CD14-positive monocyte (primary cell): Measurements from ENCODE around the gene MORC1. TPM values are rescaled to one million over a fixed set of nuclear protein-coding genes. Genes with fewer than 3 reads are reported as not detected.

ENCODE experiments used
- DNase-seq, 3 donors: peaks; one replicate each; pipeline ENCODE4 v3.0.0-alpha.2; 2011 to 2022
- H2AFZ ChIP-seq: 2 replicates; pipeline ENCODE4 v1.6.0; 2012; ENCODE audit warnings: mild to moderate bottlenecking, low read depth, low read length, inconsistent platforms; ENCODE audit not compliant: insufficient read depth, poor library complexity, severe bottlenecking
- H3K27ac ChIP-seq, 2 donors: 1 replicate in 1 of 2; 2 replicates in 1 of 2; pipeline ENCODE4 v1.5.1; 2012 to 2013; ENCODE audit warnings: low read length in 2 of 2, control low read depth in 1 of 2, inconsistent platforms in 1 of 2, low read depth in 1 of 2, mild to moderate bottlenecking in 1 of 2
- H3K27me3 ChIP-seq, 2 donors: one replicate each; pipeline versions ENCODE4 v1.6.0 to v1.6.1; 2011 to 2013; ENCODE audit warnings: low read length in 2 of 2; ENCODE audit not compliant: control insufficient read depth in 2 of 2, insufficient read depth in 2 of 2
- H3K36me3 ChIP-seq, 2 donors: replicated peaks in 1 of 2; 1 replicate in 1 of 2; 2 replicates in 1 of 2; pipeline versions ENCODE4 v1.5.1 to v1.6.1; 2012 to 2013; ENCODE audit warnings: low read length in 2 of 2, control low read depth in 1 of 2, inconsistent platforms in 1 of 2, mild to moderate bottlenecking in 1 of 2; ENCODE audit not compliant: insufficient read depth in 2 of 2, control insufficient read depth in 1 of 2
- H3K4me1 ChIP-seq, 2 donors: 1 replicate in 1 of 2; 2 replicates in 1 of 2; pipeline versions ENCODE4 v1.5.1 to v1.6.1; 2012 to 2013; ENCODE audit warnings: low read length in 2 of 2, control low read depth in 1 of 2, inconsistent platforms in 1 of 2, mild to moderate bottlenecking in 1 of 2, moderate library complexity in 1 of 2; ENCODE audit not compliant: insufficient read depth in 2 of 2, control insufficient read depth in 1 of 2
- H3K4me2 ChIP-seq: replicated peaks from 2 replicates; pipeline ENCODE3; 2012; ENCODE audit warnings: low read length, moderate library complexity, mild to moderate bottlenecking; ENCODE audit not compliant: poor library complexity, severe bottlenecking; ENCODE audit errors: extremely low read depth
- H3K4me3 ChIP-seq, 3 experiments: fragments of 200-600 bp in 1 of 3; sonication (generic) in 1 of 3; replicated peaks in 1 of 3; 1 replicate in 2 of 3; 2 replicates in 1 of 3; pipeline ENCODE4 v1.5.1; 2011 to 2013; ENCODE audit warnings: low read length in 3 of 3, mild to moderate bottlenecking in 3 of 3, control low read depth in 2 of 3, low read depth in 2 of 3, inconsistent platforms in 1 of 3, moderate library complexity in 1 of 3
- H3K79me2 ChIP-seq: 2 replicates; pipeline ENCODE4 v1.6.0; 2012; ENCODE audit warnings: mild to moderate bottlenecking, control low read depth, inconsistent platforms, low read length, moderate library complexity; ENCODE audit not compliant: insufficient read depth
- H3K9ac ChIP-seq: 2 replicates; pipeline ENCODE4 v1.6.0; 2017; ENCODE audit warnings: low read length, mild to moderate bottlenecking; ENCODE audit not compliant: insufficient read depth, poor library complexity, severe bottlenecking
- H3K9me3 ChIP-seq, 2 donors: replicated peaks in 1 of 2; 1 replicate in 1 of 2; 2 replicates in 1 of 2; pipeline versions ENCODE4 v1.5.1 to v1.6.1; 2012 to 2013; ENCODE audit warnings: low read length in 2 of 2, control low read depth in 1 of 2; ENCODE audit not compliant: control insufficient read depth in 1 of 2, insufficient read depth in 1 of 2
- H4K20me1 ChIP-seq: 2 replicates; pipeline ENCODE4 v1.6.0; 2012; ENCODE audit warnings: mild to moderate bottlenecking, low read length, control low read depth, moderate library complexity; ENCODE audit not compliant: insufficient read depth
- H3K27ac Mint-ChIP-seq, 7 donors: one replicate each; pipeline ENCODE4 v1.8.0; 2020; ENCODE audit warnings: mild to moderate bottlenecking in 7 of 7, mixed read lengths in 7 of 7, moderate library complexity in 6 of 7, inconsistent platforms in 2 of 7
- H3K27me3 Mint-ChIP-seq, 3 donors: one replicate each; pipeline ENCODE4 v1.8.0; 2021 to 2022; ENCODE audit warnings: low read depth in 3 of 3, mild to moderate bottlenecking in 3 of 3, mixed read lengths in 3 of 3, moderate library complexity in 3 of 3, inconsistent platforms in 1 of 3
- H3K36me3 Mint-ChIP-seq, 2 donors: one replicate each; pipeline ENCODE4 v1.8.0; 2020; ENCODE audit warnings: mixed read lengths in 2 of 2, inconsistent platforms in 1 of 2, mild to moderate bottlenecking in 1 of 2
- H3K4me1 Mint-ChIP-seq: one replicate; pipeline ENCODE4 v1.8.0; 2020; ENCODE audit warnings: mild to moderate bottlenecking, mixed read lengths
- H3K4me3 Mint-ChIP-seq, 2 donors: one replicate each; pipeline ENCODE4 v1.8.0; 2020; ENCODE audit warnings: mild to moderate bottlenecking in 2 of 2, mixed read lengths in 2 of 2, moderate library complexity in 1 of 2
- H3K9me3 Mint-ChIP-seq, 7 donors: one replicate each; pipeline ENCODE4 v1.8.0; 2020 to 2022; ENCODE audit warnings: mixed read lengths in 7 of 7, mild to moderate bottlenecking in 6 of 7, moderate library complexity in 6 of 7, inconsistent platforms in 2 of 7
- CTCF ChIP-seq: fragments of 200-600 bp; IDR thresholded peaks from one replicate; pipeline ENCODE4 v1.8.0; 2022; ENCODE audit warnings: antibody characterized with exemption, mild to moderate bottlenecking
- WGBS: methylation state at CpG from one replicate; pipeline ENCODE4 v1.1.5; 2013; ENCODE audit warnings: missing lambda C conversion rate; ENCODE audit not compliant: insufficient coverage; 5-methylcytosine and 5-hydroxymethylcytosine counted together
- intact Hi-C, 2 donors: fragments of 100-400 bp; cut with micrococcal nuclease; formaldehyde crosslinking; loops; one replicate each; pipeline versions ENCODE4 v1.15.0 to v1.15.1; 2023
- polyA plus RNA-seq, 3 donors: library from polyadenylated mRNA; depleted of rRNA in 1 of 3; unstranded in 2 of 3; stranded (reverse) in 1 of 3; fragments of 300-500 nt in 2 of 3; fragments of >200 nt in 1 of 3; fragmentation: Illumina TruSeq in 2 of 3; gene quantifications; 1 replicate in 2 of 3; 2 replicates in 1 of 3; pipeline ENCODE4 v1.2.3, GENCODE V29; 2012 to 2021

The MORC1 gene
- polyA plus RNA-seq, 3 donors: not detected

- no peak for DNase-seq
- Histone ChIP-seq H3K4me2 (no peak overlapping the region), H3K4me3 (no peak overlapping the region), H4K20me1 (no peaks in the 10 kb centered on the region), H3K79me2 (no peaks in the 10 kb centered on the region), H3K27ac (no peak overlapping the region), H3K27me3 (no peaks in the 10 kb centered on the region), H3K9ac (no peak overlapping the region), H3K9me3 (peaks cover 0 to 6% of the 10 kb centered on the region in 2 donors), H2AFZ (no peak overlapping the region), H3K36me3 (no peaks in the 10 kb centered on the region), H3K4me1 (no peaks in the 10 kb centered on the region)
- H3K36me3 Mint-ChIP-seq: no peaks in the 10 kb centered on the region
- TF ChIP-seq CTCF: no peak
- no peak overlapping the region for H3K4me3 Mint-ChIP-seq
- H3K9me3 Mint-ChIP-seq: peaks cover 0 to 7% (median 2%) of the 10 kb centered on the region in 7 donors
- no peaks in the 10 kb centered on the region for H3K4me1 Mint-ChIP-seq
- H3K27ac Mint-ChIP-seq: no peak overlapping the region
- 83% methylated on average over 1 of the region's 2 CpGs for WGBS
- intact Hi-C loops: no loop called here
- peaks cover 0 to 3% (median 0%) of the 10 kb centered on the region in 3 donors for H3K27me3 Mint-ChIP-seq
Observed at GRCh38 chr3:109116031-109116430, 1.9 kb downstream of the MORC1 start.

DNA sequence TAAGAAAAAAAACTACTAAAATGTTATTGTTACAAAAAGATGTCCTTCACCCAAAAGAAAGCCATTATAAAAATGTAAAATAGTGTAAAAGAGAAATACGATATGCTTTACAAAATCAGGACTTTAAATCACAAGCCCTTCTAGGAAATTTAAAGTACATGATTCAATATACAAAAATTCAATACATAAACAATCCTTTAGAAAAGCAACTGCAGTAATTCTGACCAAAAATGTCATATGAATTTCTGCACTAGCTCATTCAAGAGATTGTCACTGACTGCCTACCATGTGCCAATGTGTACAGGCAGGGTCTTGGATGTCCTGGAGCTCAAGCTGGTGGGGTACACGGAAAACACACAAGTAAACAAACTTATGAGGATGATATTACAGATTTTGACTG is 2.5 kb downstream of the MORC1 start:
- Histone ChIP-seq H3K4me1 (no peaks in the 10 kb centered on the region), H3K9me3 (peaks cover 0 to 6% of the 10 kb centered on the region in 2 donors), H3K27ac (no peak overlapping the region), H3K4me2 (no peak overlapping the region), H3K79me2 (no peaks in the 10 kb centered on the region), H3K27me3 (no peaks in the 10 kb centered on the region), H2AFZ (no peak overlapping the region), H3K9ac (no peak overlapping the region), H4K20me1 (no peaks in the 10 kb centered on the region), H3K36me3 (no peaks in the 10 kb centered on the region), H3K4me3 (no peak overlapping the region)
- Mint-ChIP-seq H3K36me3 (no peaks in the 10 kb centered on the region), H3K27ac (no peak overlapping the region), H3K4me3 (no peak overlapping the region), H3K9me3 (peaks cover 0 to 7% (median 2%) of the 10 kb centered on the region in 7 donors), H3K27me3 (peaks cover 0 to 3% (median 0%) of the 10 kb centered on the region in 3 donors), H3K4me1 (no peaks in the 10 kb centered on the region)
- DNase-seq: no peak
- 80% methylated on average over 1 of the region's 2 CpGs for WGBS
- TF ChIP-seq CTCF: no peak
- intact Hi-C loops: no loop called here
